GM19372 (cell line): Measurements from ENCODE around the gene HOXA11.

Experiments used
- ATAC-seq: cut with Tn5 transposase; IDR thresholded peaks from one replicate; pipeline ENCODE4 v1.9.1; 2021; ENCODE audit warnings: mild to moderate bottlenecking, low read depth, moderate library complexity; ENCODE audit not compliant: unreplicated experiment

Gene HOXA11

GRCh38 chr7:27194002-27194352, 8.9 kb upstream of the HOXA11 start:
- no peak for ATAC-seq

DNA sequence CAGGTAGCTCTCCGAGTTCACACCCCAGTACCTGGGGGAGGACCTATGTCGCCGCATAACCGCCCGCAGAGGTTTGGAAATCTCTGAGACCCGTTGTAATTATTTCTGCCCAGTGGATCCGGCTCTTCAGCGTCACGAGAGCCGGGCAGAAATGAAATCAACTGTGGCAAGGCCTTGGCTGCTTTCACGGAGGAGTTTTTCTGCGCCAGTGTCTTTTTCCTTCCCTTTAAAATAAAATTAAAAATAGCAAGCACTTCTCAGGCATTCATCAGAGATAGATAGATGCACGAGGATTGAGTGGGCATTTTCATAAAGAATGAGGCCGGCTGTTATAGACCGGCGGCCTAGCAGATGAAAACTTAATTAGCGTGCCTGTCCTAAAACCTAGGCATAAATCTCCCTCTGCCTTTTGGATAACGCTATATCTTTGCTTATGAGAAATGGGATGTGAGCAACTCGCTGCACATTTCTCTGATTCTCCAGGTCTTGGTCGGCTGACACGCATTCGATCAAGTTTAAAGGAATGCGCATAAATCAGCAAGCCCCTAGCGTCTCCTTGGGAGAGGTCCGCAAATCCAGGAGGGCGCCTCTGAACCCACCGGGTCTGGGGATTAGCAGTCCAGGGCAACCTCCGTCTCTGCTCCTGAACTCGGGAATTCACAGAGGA, 8.4 kb upstream of the HOXA11 start:
- ATAC-seq, result no peak

DNA sequence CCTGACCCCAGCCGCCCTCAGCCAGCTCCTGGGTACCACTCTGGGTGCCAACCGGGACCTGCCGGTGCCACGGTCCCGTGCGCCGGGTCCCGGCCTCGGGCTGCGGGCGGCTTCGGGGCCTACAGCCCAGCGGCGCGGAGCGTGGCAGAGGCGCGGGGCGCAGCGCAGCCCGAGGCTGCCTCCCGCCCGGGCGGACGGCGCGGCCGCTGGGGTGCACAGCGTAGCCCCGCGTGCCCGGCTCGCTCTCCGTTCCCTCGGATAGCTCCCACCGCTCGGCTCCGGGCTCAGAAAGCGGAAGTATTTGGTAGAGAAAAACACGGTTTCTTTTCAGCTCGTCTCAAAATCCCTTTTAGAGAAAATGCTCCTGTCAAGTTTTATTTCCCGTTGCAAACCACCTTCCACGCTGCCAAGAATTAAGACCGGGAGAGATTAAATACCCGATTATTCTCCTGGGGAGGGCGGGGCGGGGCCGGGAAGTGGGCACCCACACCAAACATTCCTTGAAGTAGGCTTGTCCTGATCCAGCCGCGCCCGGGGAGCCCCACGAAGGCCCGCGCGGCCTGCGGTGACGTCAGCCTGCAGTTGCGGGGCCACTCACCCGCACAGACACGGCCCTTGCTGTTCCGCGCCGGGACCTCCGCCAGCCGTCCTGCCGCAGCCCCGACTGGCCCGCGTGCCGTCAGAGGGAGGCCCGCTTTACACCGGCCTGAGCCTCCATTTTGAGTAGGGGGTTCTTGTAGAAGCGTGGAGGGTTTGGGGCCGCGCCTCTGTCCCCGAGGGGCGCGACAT, 7.7 kb upstream of the HOXA11 start:
- ATAC-seq, result no peak

DNA sequence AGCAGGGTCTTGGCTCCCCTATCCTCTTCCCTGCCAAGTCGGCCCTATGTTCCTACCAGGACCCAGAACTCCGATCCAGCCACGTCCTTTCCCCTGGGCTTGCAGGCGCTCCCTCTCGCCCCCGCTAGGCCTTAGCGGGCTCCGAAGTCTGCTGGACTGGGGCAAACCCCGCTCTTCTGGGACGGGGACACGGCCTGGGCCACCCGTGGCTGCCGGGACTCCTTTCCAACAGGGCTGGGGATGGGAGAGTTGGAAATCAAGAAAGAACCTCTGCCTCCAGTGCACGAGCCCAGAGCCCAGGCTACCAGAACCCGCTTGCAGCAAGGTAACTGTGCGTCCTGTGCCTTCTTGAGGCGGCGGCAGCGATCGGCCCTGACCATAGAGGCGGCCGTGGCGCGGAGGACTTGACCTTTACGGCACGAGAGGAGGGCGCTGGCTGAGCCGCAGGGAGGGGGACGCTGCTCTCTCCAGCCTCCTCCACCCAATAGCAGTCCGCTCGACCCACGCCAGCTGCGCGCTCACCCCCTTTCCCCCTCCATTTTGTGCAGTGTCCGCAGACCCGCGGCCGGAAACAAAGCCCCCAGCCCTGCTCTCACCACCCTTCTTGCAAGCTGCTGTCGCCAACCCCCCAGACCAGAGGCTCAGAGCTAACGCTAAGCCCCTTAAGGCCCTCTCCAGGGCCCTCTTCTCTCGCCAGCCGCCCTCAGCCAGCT, 7.0 kb upstream of the HOXA11 start:
- no peak for ATAC-seq

- ATAC-seq, result no peak
Observed at GRCh38 chr7:27191161-27191731, 6.2 kb upstream of the HOXA11 start.

GRCh38 chr7:27189997-27190748, 5.1 kb upstream of the HOXA11 start:
- no peak for ATAC-seq

DNA sequence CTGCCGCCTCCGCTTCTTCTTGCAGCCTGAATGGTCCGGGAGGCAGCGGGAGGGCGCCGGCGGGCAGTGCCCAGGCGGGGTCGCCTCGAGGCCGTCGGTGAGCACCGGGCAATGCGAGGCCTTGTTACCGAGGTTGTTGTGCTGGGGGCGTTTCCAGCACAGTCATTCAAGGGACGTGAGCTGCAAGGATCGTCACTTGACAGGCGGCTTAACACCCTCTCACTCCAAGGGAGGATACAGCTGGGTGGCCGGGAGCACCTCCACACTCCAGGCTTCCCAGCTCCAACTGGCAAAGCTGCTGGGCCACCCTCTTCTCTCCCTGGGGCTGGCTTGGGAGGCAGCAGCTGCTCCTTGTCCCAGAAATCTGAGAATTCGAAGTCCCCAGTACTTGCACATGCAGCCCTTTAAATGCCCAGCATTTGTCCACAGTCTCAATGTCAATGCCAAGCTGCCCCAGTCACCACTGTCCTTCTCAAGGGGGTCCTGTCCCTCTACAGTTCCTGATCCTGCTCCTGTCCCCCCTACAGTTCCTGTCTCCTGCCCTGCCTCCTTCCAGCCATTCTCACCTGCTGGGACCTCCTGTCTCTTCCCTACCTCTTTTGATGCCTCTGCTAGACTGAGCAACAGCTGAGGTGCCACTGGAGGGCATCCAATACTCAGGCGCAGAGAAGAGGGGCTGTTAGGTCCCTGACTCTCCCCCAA, 4.4 kb upstream of the HOXA11 start:
- no peak for ATAC-seq

GRCh38 chr7:27188386-27189294, 3.6 kb upstream of the HOXA11 start:
- no peak for ATAC-seq

- ATAC-seq, result no peak
Observed at GRCh38 chr7:27187475-27188385, 2.7 kb upstream of the HOXA11 start.

DNA sequence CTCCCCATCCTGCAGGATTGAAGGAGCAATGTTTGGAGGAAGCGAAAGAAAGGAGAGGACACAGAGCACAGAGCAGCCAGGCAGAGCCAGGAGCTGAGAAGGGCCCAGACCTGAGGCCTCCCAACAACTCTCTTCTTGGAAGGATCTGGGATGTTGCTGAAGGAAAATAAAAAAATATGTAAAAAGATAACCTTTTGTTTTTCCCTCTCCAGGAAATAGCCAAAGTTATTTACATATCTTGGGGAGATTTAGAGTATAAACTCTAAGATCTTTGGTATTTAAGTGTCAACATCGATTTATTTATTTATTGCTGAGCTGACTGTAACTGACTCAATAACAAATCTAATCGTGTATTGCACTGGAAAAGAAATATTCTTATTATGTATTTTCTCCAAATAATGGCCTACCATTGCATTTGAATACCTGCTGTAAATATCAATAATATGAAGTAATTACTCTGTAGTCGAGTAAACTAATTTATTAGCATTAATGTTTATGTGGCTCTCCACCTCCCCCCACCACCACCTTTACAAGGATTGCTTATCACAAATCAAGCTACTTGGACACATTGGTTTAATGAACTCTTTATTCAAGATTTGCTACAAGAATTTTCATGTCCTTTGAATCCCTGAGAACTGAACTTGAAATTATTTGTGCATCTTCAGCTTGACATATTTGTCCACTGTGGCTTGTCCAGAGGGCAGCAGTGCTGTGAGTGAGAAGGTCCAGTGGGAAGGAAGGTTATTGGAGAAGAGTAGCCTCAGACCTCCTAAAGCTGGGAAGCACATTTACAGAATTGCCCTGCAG, 1.8 kb upstream of the HOXA11 start:
- no peak for ATAC-seq

DNA sequence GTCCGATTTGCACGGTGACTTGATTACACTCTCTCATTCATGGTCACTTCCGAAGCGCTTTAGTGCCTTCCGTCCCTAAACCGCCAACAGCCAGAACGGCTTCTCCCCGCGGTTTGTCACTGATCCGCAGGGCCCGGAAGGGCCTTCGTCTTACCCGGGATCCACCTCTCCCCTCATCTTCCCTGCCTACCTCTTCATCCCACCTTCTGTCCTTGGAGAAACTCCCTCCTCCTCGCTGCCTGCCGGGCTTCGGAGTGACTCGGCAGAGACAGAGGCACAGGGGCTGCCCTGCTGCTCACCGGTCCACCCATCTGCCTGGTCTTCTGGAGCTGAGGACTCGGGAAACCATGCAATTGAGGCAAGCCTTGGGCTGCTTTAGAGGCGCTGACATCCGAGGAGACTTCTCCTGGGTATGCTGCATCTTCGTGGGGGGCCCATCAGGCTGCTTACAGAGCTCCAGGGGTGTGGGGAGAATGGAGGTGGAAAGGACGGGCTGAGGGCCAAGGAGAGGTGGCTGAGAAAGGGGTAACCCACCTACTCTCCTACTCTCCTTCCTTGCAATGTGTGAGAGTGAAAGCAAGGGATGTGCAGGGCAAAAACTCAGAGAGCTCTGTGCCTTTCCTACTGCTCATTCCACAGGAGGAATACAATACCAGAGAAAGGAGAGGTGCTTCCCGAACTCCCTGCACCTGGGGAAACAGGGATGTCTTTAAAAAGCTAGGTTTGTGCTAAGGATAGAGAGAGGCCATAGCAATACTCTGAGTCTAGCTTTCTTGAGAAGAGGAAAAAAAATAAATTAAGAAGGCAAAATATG, 1.0 kb upstream of the HOXA11 start:
- ATAC-seq, result no peak

DNA sequence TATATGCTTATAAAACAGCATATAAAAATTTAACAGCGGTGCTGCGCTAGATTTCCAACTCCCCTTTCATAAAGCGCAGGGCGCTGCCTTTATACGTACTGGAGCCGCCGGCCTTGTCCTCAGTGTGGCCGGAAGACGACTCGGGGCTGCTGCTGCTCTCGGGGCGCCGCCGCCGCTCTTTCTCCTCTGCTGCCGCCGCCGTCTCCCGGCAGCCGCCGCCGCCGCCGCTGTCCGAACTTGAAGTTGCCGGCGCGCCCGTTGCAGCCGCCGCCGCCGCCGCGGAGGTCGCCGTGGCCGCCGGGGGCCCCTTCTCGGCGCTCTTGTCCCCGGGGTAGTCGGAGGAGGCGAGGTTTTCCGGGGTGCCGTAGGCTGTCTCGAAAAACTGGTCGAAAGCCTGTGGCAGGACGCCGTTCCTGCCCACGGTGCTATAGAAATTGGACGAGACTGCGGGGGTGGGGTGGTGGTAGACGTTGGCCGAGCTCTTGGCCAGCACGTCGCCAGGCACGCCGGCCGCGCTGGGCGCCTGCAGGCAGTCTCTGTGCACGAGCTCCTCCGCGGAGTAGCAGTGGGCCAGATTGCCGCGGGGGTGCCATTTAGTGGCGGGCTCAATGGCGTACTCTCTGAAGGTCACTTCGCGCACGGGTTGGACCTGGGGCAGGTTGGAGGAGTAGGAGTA, 557 bp downstream of the HOXA11 start:
- no peak for ATAC-seq

DNA sequence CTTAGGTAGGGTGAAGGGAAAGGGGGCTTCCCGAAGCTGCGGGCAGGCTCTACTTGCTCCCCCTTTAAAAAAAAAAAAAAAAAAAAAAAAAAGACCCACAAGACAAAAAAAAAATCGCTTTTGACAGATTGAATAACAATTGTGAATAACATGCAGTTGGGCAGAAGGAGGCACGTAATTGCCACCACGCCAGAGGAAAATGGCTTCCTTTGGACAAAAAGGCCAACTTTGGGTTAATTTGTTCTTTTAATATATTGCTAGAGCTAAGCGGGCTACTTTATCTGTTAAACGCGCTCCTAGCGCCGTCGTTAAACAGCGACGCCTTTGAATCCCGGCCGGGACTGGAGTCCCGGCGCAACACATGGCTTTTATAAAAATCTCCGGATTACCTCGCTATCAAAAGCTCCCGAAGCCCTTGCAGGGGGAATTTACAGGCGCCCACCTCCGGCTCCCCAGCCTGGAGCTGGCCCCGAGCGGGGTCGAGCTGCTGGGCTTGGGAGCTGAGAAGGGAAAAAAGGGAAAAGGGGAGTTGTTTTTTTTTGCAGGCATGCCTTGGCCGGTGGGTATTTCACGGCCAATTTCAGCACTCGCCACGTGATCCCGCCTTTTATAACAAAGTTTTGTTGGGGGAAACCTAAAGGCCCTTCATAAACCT, 1.2 kb downstream of the HOXA11 start:
- ATAC-seq, result no peak

GRCh38 chr7:27182861-27183681, 2.0 kb downstream of the HOXA11 start:
- ATAC-seq, result no peak
